B cell (primary cell): ENCODE data around the gene C16orf86. TPM values are rescaled to one million over a fixed set of nuclear protein-coding genes. Genes with fewer than 3 reads are reported as not detected.

Source experiments
- ATAC-seq: fragments of 200-7000 bp; cut with Tn5 transposase; one replicate; pipeline ENCODE4 v1.10.0; 2021; ENCODE audit warnings: low read depth, mild to moderate bottlenecking, moderate number of reproducible peaks, moderate library complexity
- CTCF ChIA-PET: fragments of 350-600 bp; sonication (Branson Sonifier 250); formaldehyde crosslinking; loops from one replicate; lab custom pipeline; 2021; ENCODE audit warnings: antibody characterized with exemption, inconsistent platforms; lab: Charles Lee
- POLR2A ChIA-PET: fragments of 350-600 bp; sonication (Branson Sonifier 250); formaldehyde crosslinking; loops from one replicate; lab custom pipeline; 2021; ENCODE audit warnings: antibody characterized with exemption; lab: Charles Lee
- DNase-seq: peaks from one replicate; pipeline ENCODE4 v3.0.0; 2013
- H2AFZ ChIP-seq: 2 replicates; pipeline ENCODE4 v1.6.1; 2012; ENCODE audit warnings: mild to moderate bottlenecking, low read depth, low read length; ENCODE audit not compliant: insufficient read depth, poor library complexity, severe bottlenecking
- H3K27ac ChIP-seq, 2 donors: 1 replicate in 1 of 2; 2 replicates in 1 of 2; pipeline ENCODE4 v1.5.1; 2012 to 2013; ENCODE audit warnings: low read length in 2 of 2, mild to moderate bottlenecking in 2 of 2, moderate library complexity in 1 of 2
- H3K27me3 ChIP-seq, 4 experiments: fragments of 200-600 bp in 1 of 4; sonication (generic) in 1 of 4; replicated peaks in 1 of 4; 1 replicate in 2 of 4; 2 replicates in 2 of 4; pipeline versions ENCODE4 v1.6.1 to v1.7.0; 2013 to 2016; ENCODE audit warnings: low read length in 3 of 4, mild to moderate bottlenecking in 2 of 4, mixed read lengths in 1 of 4, moderate library complexity in 1 of 4; ENCODE audit not compliant: insufficient read depth in 4 of 4, control insufficient read depth in 3 of 4; ENCODE audit errors: control extremely low read depth in 1 of 4
- H3K36me3 ChIP-seq, 2 experiments: replicated peaks in 1 of 2; 1 replicate in 1 of 2; 2 replicates in 1 of 2; pipeline versions ENCODE4 v1.6.1 to v1.7.1; 2013; ENCODE audit warnings: low read length in 1 of 2; ENCODE audit not compliant: insufficient read depth in 2 of 2, control insufficient read depth in 1 of 2; ENCODE audit errors: control extremely low read depth in 1 of 2, extremely low read depth in 1 of 2
- H3K4me1 ChIP-seq, 2 donors: fragments of 200-600 bp in 1 of 2; sonication (generic) in 1 of 2; 1 replicate in 1 of 2; 2 replicates in 1 of 2; pipeline versions ENCODE4 v1.5.1 to v1.6.1; 2013 to 2017; ENCODE audit warnings: low read length in 2 of 2; ENCODE audit not compliant: control insufficient read depth in 2 of 2, insufficient read depth in 2 of 2
- H3K4me2 ChIP-seq: replicated peaks from 2 replicates; pipeline ENCODE3; 2012; ENCODE audit warnings: mild to moderate bottlenecking, low read depth, low read length; ENCODE audit not compliant: poor library complexity, severe bottlenecking
- H3K4me3 ChIP-seq, 5 experiments: fragments of 200-600 bp in 1 of 5; sonication (generic) in 1 of 5; 1 replicate in 3 of 5; 2 replicates in 2 of 5; pipeline versions ENCODE4 v1.5.1 to v1.7.0; 2011 to 2016; ENCODE audit warnings: low read length in 4 of 5, mild to moderate bottlenecking in 4 of 5, low read depth in 2 of 5, control low read depth in 1 of 5, moderate library complexity in 1 of 5; ENCODE audit not compliant: insufficient read depth in 1 of 5; ENCODE audit errors: control extremely low read depth in 1 of 5, extremely low read depth in 1 of 5
- H3K79me2 ChIP-seq: fragments of 200-600 bp; sonication (generic); one replicate; pipeline ENCODE4 v1.6.0; 2016; ENCODE audit warnings: low read length; ENCODE audit not compliant: control insufficient read depth, insufficient read depth
- H3K9ac ChIP-seq: fragments of 200-600 bp; sonication (generic); 2 replicates; pipeline ENCODE4 v1.6.1; 2017; ENCODE audit warnings: mild to moderate bottlenecking, low read length, moderate library complexity
- H3K9me3 ChIP-seq, 3 donors: one replicate each; pipeline versions ENCODE4 v1.6.1 to v1.7.1; 2013; ENCODE audit warnings: low read length in 2 of 3; ENCODE audit not compliant: control insufficient read depth in 2 of 3, insufficient read depth in 1 of 3; ENCODE audit errors: control extremely low read depth in 1 of 3
- H4K20me1 ChIP-seq: 2 replicates; pipeline ENCODE4 v1.6.0; 2012; ENCODE audit warnings: mild to moderate bottlenecking, low read length; ENCODE audit not compliant: insufficient read depth, control insufficient read depth, poor library complexity, severe bottlenecking
- H3K27ac Mint-ChIP-seq: one replicate; pipeline ENCODE4 v1.8.0; 2021; ENCODE audit warnings: mixed read lengths
- H3K27me3 Mint-ChIP-seq: one replicate; pipeline ENCODE4 v1.8.0; 2021; ENCODE audit warnings: mixed read lengths
- H3K4me1 Mint-ChIP-seq: one replicate; pipeline ENCODE4 v1.8.0; 2021; ENCODE audit warnings: mixed read lengths
- H3K4me3 Mint-ChIP-seq: one replicate; pipeline ENCODE4 v1.8.0; 2021; ENCODE audit warnings: mixed read lengths
- H3K9me3 Mint-ChIP-seq: one replicate; pipeline ENCODE4 v1.8.0; 2022; ENCODE audit warnings: mixed read lengths; ENCODE audit not compliant: insufficient read depth
- CTCF ChIP-seq: fragments of 200-600 bp; IDR thresholded peaks from one replicate; pipeline ENCODE4 v1.8.0; 2022; ENCODE audit warnings: antibody characterized with exemption, mild to moderate bottlenecking
- EZH2 ChIP-seq: IDR thresholded peaks from 2 replicates; pipeline ENCODE4 v1.6.1; 2012; ENCODE audit warnings: borderline replicate concordance, low read depth, mild to moderate bottlenecking, moderate library complexity, low read length; ENCODE audit not compliant: insufficient read depth, poor library complexity, severe bottlenecking
- WGBS: methylation state at CpG from one replicate; pipeline ENCODE4 v1.1.5; 2013; ENCODE audit warnings: missing lambda C conversion rate; ENCODE audit not compliant: insufficient coverage; 5-methylcytosine and 5-hydroxymethylcytosine counted together
- intact Hi-C: fragments of 100-400 bp; cut with micrococcal nuclease; formaldehyde crosslinking; loops from one replicate; pipeline ENCODE4 v1.10.0; 2022
- polyA plus RNA-seq: library from polyadenylated mRNA; depleted of rRNA; stranded (reverse); fragments of >200 nt; gene quantifications from 2 replicates; pipeline ENCODE4 v1.2.3, GENCODE V29; 2012
- total RNA-seq, 2 donors: library from RNA; stranded (reverse); fragments of 120-200 nt in 1 of 2; gene quantifications; 1 replicate in 1 of 2; 2 replicates in 1 of 2; pipeline versions ENCODE4 v1.2.3 to v1.2.4, GENCODE V29; 2013 to 2022

The C16orf86 gene
- total and polyA plus RNA-seq, 2 donors (not counting 1 experiment from before 2014, with no cell fraction given): 9.9 to 18.0 TPM

- ATAC-seq: no peak
- Mint-ChIP-seq H3K4me3 (no peak overlapping the region), H3K4me1 (peaks cover 30% of the 10 kb centered on the region), H3K27me3 (no peaks in the 10 kb centered on the region), H3K9me3 (no peaks in the 10 kb centered on the region), H3K27ac (no peak overlapping the region)
- Histone ChIP-seq H4K20me1 (peaks cover 34% of the 10 kb centered on the region), H3K27ac (no peak overlapping the region), H3K4me2 (no peak overlapping the region), H3K9ac (no peak overlapping the region), H3K4me1 (peaks cover 12 to 20% of the 10 kb centered on the region in 2 donors), H3K27me3 (no peaks in the 10 kb centered on the region), H2AFZ (no peak overlapping the region), H3K4me3 (no peak overlapping the region), H3K79me2 (peaks cover 17% of the 10 kb centered on the region), H3K9me3 (no peaks in the 10 kb centered on the region), H3K36me3 (peaks cover 0 to 52% of the 10 kb centered on the region in 2 experiments)
- ChIA-PET POLR2A (no interaction called here), CTCF (no interaction called here)
- WGBS: 89% methylated on average over 9 of the region's 9 CpGs
- no peak for TF ChIP-seq CTCF
- TF ChIP-seq EZH2: no peak
- DNase-seq: no peak
- intact Hi-C loops: no loop called here
These were observed 10.1 kb upstream of the C16orf86 start for GRCh38 chr16:67656344-67657016.

GRCh38 chr16:67657017-67657608, 9.5 kb upstream of the C16orf86 start:
- WGBS: 96% methylated on average over 13 of the region's 16 CpGs
- Histone ChIP-seq H3K27me3 (no peaks in the 10 kb centered on the region), H4K20me1 (peaks cover 28% of the 10 kb centered on the region), H3K4me2 (no peak overlapping the region), H3K9me3 (no peaks in the 10 kb centered on the region), H2AFZ (no peak overlapping the region), H3K79me2 (peaks cover 11% of the 10 kb centered on the region), H3K27ac (no peak overlapping the region), H3K4me3 (no peak overlapping the region), H3K36me3 (peaks cover 0 to 46% of the 10 kb centered on the region in 2 experiments), H3K4me1 (peaks cover 14 to 23% of the 10 kb centered on the region in 2 donors), H3K9ac (no peak overlapping the region)
- Mint-ChIP-seq H3K27me3 (no peaks in the 10 kb centered on the region), H3K4me3 (peak overlapping the region; percentile 32), H3K9me3 (no peaks in the 10 kb centered on the region), H3K4me1 (peaks cover 29% of the 10 kb centered on the region), H3K27ac (no peak overlapping the region)
- CTCF ChIA-PET: interaction anchor here (2.0 to 2.3 kb wide), 2 partner anchors 12 to 110 kb away, joined by 10 read pairs; partner anchors contain the start of gene CARMIL2
- intact Hi-C loops: no loop called here
- no peak for TF ChIP-seq EZH2
- TF ChIP-seq CTCF: no peak
- ATAC-seq (no peak), DNase-seq (no peak)
- POLR2A ChIA-PET: interaction anchor here (1.6 kb wide), 1 partner anchor 9 kb away, joined by 6 read pairs; no protein-coding TSS in a partner anchor
